HG03432 (cell line): ENCODE data around the gene SEC14L5.

ENCODE experiments used
- ATAC-seq: cut with Tn5 transposase; IDR thresholded peaks from one replicate; pipeline ENCODE4 v1.9.1; 2021; ENCODE audit warnings: mild to moderate bottlenecking, moderate library complexity; ENCODE audit not compliant: unreplicated experiment

The SEC14L5 gene

GRCh38 chr16:5062790-5063765 is 104.9 kb downstream of the SEC14L5 start:
- no peak for ATAC-seq

GRCh38 chr16:5064915-5065314 is 106.8 kb downstream of the SEC14L5 start:
- no peak for ATAC-seq

GRCh38 chr16:5065326-5065725 is 107.2 kb downstream of the SEC14L5 start:
- no peak for ATAC-seq

GRCh38 chr16:5065813-5066212 is 107.7 kb downstream of the SEC14L5 start, which contains the start of gene C16orf89:
C16orf89 (minus strand) TSS chr16:5065956; CDS start chr16:5065908, 48 bp downstream.
- ATAC-seq, result no peak

GRCh38 chr16:5066511-5066910 is 108.4 kb downstream of the SEC14L5 start:
- no peak for ATAC-seq
